ENCODE data around the gene TTC7B.

- no peak for TF ChIP-seq ZNF780A (CRISPR knock-in tag; IDR thresholded peaks at IDR 0.05)
- TF ChIP-seq CTCF (CRISPR knock-in tag; IDR thresholded peaks at IDR 0.05), result no peak
- TF ChIP-seq CEBPB (IDR thresholded peaks at IDR 0.05; ENCODE audit: borderline replicate concordance, low read depth, low read length), result no peak
These were observed 12.6 kb upstream of the TTC7B start for GRCh38 chr14:90828642-90829487.
